Right lobe of liver (tissue), 6 donors: Measurements from ENCODE around the gene ABHD8. TPM values are rescaled to one million over a fixed set of nuclear protein-coding genes. Genes with fewer than 3 reads are reported as not detected.

ENCODE experiments used
- ATAC-seq, 4 donors: fragments of 200-7000 bp; cut with Tn5 transposase; one replicate each; pipeline ENCODE4 v1.9.1; 2020; ENCODE audit warnings: mild to moderate bottlenecking in 4 of 4, moderate library complexity in 4 of 4
- DNase-seq, 3 donors: peaks; one replicate each; pipeline ENCODE4 v3.0.0-alpha.2; 2020
- H3K27ac ChIP-seq, 3 donors: fragments of 200-600 bp; one replicate each; pipeline ENCODE4 v1.8.0; 2022
- H3K27me3 ChIP-seq, 2 donors: fragments of 200-600 bp; one replicate each; pipeline ENCODE4 v1.8.0; 2022
- H3K36me3 ChIP-seq, 4 donors: fragments of 200-600 bp; sonication (generic) in 1 of 4; one replicate each; pipeline versions ENCODE4 v1.5.1 to v1.8.0; 2017 to 2022; ENCODE audit warnings: control low read depth in 1 of 4
- H3K4me1 ChIP-seq, 4 donors: fragments of 200-600 bp; sonication (generic) in 1 of 4; one replicate each; pipeline versions ENCODE4 v1.5.1 to v1.8.0; 2017 to 2022; ENCODE audit warnings: control low read depth in 1 of 4
- H3K4me3 ChIP-seq, 3 donors: fragments of 200-600 bp; one replicate each; pipeline ENCODE4 v1.8.0; 2022
- H3K9me3 ChIP-seq, 4 donors: fragments of 200-600 bp; sonication (generic) in 1 of 4; one replicate each; pipeline versions ENCODE4 v1.5.1 to v1.8.0; 2017 to 2022; ENCODE audit warnings: control low read depth in 1 of 4
- POLR2A ChIP-seq: fragments of 450-650 bp; IDR thresholded peaks from one replicate; pipeline ENCODE4 v1.6.1; 2017; ENCODE audit warnings: antibody characterized with exemption, mild to moderate bottlenecking
- WGBS: methylation state at CpG from one replicate; pipeline ENCODE4 v1.1.6; 2018; ENCODE audit warnings: low coverage, low lambda C conversion rate; ENCODE audit not compliant: insufficient coverage; ENCODE audit errors: missing lambda C conversion rate; 5-methylcytosine and 5-hydroxymethylcytosine counted together
- intact Hi-C, 2 donors: fragments of 100-400 bp; cut with DNase I; formaldehyde crosslinking; loops; one replicate each; pipeline versions ENCODE4 v1.11.2 to v1.14.1; 2022
- total RNA-seq, 6 experiments: library from RNA; depleted of rRNA in 2 of 6; stranded (reverse); fragments of >200 nt in 2 of 6; fragmentation: NEBNext Ultra II Directional in 3 of 6; extraction: Animal tissue kit (Norgen Biotek cat#: 25700) in 3 of 6; gene quantifications; one replicate each; pipeline versions ENCODE4 v1.1.0 to v1.2.4, GENCODE V29; 2016 to 2023
- TF ChIP-seq, protein P1 (sequence below), 4 donors: fragments of 200-600 bp in 3 of 4; fragments of 450-650 bp in 1 of 4; IDR thresholded peaks; one replicate each; pipeline versions ENCODE4 v1.5.1 to v1.8.0; 2016 to 2022; ENCODE audit warnings: antibody characterized with exemption in 4 of 4, mild to moderate bottlenecking in 2 of 4
- donor health status: DM: no; HTN: yes; CAD: no.
- donor health status: DM: no; HTN: no; CAD: no.
- donor health status: DM: no; HTN: no; CAD: no.
- donor health status: DM: no; HTN: yes; CAD: no.
- donor health status: DM: no; HTN: yes; CAD: no.

Gene ABHD8
- total RNA-seq, 6 experiments from 2014 or later, result 8.3 to 27.3 (median 15.8) TPM

DNA sequence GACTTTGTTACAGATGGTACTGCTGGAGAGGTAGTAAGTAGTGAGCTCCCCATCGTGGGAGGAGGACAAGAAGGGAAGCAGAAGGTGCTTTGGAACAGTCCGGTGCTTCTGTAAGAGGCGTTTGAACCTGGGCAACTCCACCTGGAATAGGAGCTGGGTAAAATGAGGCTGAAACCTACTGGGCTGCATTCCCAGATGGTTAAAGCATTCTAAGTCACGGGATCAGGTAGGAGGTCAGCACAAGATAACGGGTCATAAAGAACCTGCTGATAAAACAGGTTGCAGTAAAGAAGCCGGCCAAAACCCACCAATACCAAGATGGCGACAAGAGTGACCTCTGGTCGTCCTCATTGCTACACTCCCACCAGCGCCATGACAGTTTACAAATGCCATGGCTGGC lies 16.5 kb downstream of the ABHD8 start:
- Histone ChIP-seq H3K27me3 (no peaks in the 10 kb centered on the region), H3K36me3 (no peaks in the 10 kb centered on the region), H3K27ac (no peak overlapping the region), H3K4me1 (peaks cover 0 to 11% (median 4%) of the 10 kb centered on the region in 4 donors), H3K4me3 (no peak overlapping the region), H3K9me3 (no peaks in the 10 kb centered on the region)
- WGBS, result 86% methylated on average over 5 of the region's 9 CpGs
- TF ChIP-seq, protein P1, sequence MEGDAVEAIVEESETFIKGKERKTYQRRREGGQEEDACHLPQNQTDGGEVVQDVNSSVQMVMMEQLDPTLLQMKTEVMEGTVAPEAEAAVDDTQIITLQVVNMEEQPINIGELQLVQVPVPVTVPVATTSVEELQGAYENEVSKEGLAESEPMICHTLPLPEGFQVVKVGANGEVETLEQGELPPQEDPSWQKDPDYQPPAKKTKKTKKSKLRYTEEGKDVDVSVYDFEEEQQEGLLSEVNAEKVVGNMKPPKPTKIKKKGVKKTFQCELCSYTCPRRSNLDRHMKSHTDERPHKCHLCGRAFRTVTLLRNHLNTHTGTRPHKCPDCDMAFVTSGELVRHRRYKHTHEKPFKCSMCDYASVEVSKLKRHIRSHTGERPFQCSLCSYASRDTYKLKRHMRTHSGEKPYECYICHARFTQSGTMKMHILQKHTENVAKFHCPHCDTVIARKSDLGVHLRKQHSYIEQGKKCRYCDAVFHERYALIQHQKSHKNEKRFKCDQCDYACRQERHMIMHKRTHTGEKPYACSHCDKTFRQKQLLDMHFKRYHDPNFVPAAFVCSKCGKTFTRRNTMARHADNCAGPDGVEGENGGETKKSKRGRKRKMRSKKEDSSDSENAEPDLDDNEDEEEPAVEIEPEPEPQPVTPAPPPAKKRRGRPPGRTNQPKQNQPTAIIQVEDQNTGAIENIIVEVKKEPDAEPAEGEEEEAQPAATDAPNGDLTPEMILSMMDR (IDR thresholded peaks at IDR 0.05), result no peak
- TF ChIP-seq POLR2A, result no peak
- ATAC-seq (no peak), DNase-seq (no peak)
- intact Hi-C loops, result loop anchor here in 1 of 2 donors (10.0 kb wide), 1 partner anchor 222 kb away; no protein-coding TSS in a partner anchor

DNA sequence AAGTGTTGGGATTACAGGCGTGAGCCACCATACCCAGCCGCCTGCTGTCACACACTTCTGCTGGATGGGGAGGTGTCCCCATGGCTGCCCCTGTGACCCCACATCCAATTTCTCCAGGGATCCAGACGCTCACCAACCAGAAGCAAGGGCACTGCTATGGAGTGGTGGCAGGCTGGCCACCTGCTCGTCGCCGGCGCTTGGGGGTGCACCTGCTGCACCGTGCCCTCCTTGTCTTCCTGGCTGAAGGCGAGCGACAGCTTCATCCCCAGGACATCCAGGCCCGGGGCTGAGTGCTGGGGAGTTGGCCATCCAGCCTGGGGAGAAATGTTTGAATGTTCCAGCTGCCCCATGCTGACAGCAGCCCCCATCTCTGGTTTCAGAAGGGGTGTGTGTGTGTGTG lies 17.0 kb downstream of the ABHD8 start:
- Histone ChIP-seq H3K4me1 (peaks cover 0 to 14% (median 6%) of the 10 kb centered on the region in 4 donors), H3K27ac (no peak overlapping the region), H3K4me3 (no peak overlapping the region), H3K36me3 (no peaks in the 10 kb centered on the region), H3K27me3 (no peaks in the 10 kb centered on the region), H3K9me3 (no peaks in the 10 kb centered on the region)
- ATAC-seq (no peak), DNase-seq (no peak)
- no CpG with 5 or more reads among the region's 11 CpGs for WGBS
- intact Hi-C loops, result loop anchor here in 1 of 2 donors (10.0 kb wide), 1 partner anchor 221 kb away; no protein-coding TSS in a partner anchor
- TF ChIP-seq POLR2A, result no peak
- TF ChIP-seq, protein P1 (IDR thresholded peaks at IDR 0.05), result no peak

DNA sequence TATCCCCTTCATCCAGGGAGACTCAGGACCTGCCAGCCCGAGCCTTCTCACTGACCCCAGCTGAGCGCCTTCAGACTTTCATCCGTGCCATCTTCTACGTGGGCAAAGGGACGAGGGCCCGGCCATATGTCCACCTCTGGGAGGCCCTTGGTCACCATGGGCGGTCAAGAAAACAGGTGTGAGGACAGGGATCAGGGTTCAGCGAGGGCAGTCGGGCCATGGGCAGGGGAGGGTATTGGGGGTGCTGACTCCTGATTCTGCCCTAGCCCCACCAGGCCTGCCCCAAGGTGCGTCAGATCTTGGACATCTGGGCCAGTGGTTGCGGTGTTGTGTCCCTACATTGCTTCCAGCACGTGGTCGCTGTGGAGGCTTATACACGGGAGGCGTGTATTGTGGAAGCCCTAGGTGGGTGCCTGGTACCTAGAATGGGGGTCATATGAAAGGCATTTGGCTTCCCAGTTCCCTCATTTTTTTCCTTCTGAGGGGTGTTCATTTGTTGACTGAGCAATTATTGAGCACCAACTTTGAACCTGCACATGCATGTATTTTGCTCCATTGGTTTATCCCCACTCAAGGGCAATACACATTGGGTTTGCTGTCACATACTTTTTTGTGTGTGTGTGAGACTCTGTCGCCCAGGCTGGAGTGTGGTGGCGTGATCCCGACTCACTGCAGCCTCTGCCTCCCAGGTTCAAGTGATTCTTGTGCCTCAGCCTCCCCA lies 17.6 kb downstream of the ABHD8 start:
- DNase-seq (no peak), ATAC-seq (no peak)
- peaks cover 0 to 14% (median 6%) of the 10 kb centered on the region in 4 donors for H3K4me1 ChIP-seq
- TF ChIP-seq POLR2A, result no peak
- TF ChIP-seq, protein P1 (IDR thresholded peaks at IDR 0.05), result no peak
- no peak overlapping the region for H3K27ac ChIP-seq
- H3K9me3 ChIP-seq, result no peaks in the 10 kb centered on the region
- no peaks in the 10 kb centered on the region for H3K27me3 ChIP-seq
- intact Hi-C loops, result loop anchor here in 1 of 2 donors (10.0 kb wide), 1 partner anchor 221 kb away; no protein-coding TSS in a partner anchor
- H3K4me3 ChIP-seq, result no peak overlapping the region
- WGBS, result 70% methylated on average over 4 of the region's 18 CpGs
- no peaks in the 10 kb centered on the region for H3K36me3 ChIP-seq

DNA sequence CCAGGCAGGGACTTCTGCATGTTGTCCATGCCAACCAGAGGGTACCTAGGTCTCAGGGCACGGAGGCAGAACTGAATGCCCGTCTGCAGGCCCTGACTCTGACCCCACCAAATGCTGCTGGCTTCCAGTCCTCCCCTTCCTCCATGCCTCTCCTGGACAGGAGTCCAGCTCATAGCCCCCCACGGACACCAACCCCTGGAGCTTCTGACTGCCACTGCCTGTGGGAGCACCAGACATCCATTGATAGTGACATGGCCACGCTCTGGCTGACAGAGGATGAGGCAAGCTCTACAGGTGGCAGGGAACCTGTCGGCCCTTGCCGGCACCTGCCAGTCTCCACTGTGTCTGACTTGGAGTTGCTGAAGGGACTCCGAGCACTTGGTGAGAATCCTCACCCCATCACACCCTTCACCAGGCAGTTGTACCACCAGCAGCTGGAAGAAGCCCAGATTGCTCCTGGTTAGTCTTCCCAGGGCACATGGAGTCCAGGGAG lies 19.7 kb downstream of the ABHD8 start:
- intact Hi-C loops, result loop anchor here (5.0 to 10.0 kb wide), 2 partner anchors 216 to 219 kb away; no protein-coding TSS in a partner anchor
- Histone ChIP-seq H3K27ac (no peak overlapping the region), H3K27me3 (no peaks in the 10 kb centered on the region), H3K36me3 (no peaks in the 10 kb centered on the region), H3K9me3 (no peaks in the 10 kb centered on the region), H3K4me3 (no peak overlapping the region), H3K4me1 (peaks cover 0 to 14% (median 6%) of the 10 kb centered on the region in 4 donors)
- DNase-seq (no peak), ATAC-seq (no peak)
- TF ChIP-seq, protein P1 (IDR thresholded peaks at IDR 0.05), result no peak
- TF ChIP-seq POLR2A, result no peak
- WGBS, result 60% methylated on average over 1 of the region's 7 CpGs
